HG03280 (cell line): ENCODE data around the gene SPPL2A.
"Not testable (repeated sequence)": the region's sequence is repeated elsewhere in the genome, so short reads cannot be mapped to it uniquely, and the experiment has no call there.

Experiments used
- ATAC-seq: cut with Tn5 transposase; IDR thresholded peaks from one replicate; pipeline ENCODE4 v1.9.1; 2021; ENCODE audit warnings: mild to moderate bottlenecking, moderate library complexity; ENCODE audit not compliant: unreplicated experiment

The SPPL2A gene

GRCh38 chr15:50773389-50773788 lies 7.9 kb upstream of the SPPL2A start:
- no peak for ATAC-seq

- ATAC-seq = no peak
Measured at GRCh38 chr15:50767332-50767861, 1.9 kb upstream of the SPPL2A start.

GRCh38 chr15:50764461-50765194 lies 878 bp downstream of the SPPL2A start:
- ATAC-seq = no peak

GRCh38 chr15:50758712-50759205 lies 6.7 kb downstream of the SPPL2A start:
- no peak for ATAC-seq

- no peak for ATAC-seq
Measured at GRCh38 chr15:50753463-50753862, 12.0 kb downstream of the SPPL2A start.

- no peak for ATAC-seq
Measured at GRCh38 chr15:50751394-50751793, 14.1 kb downstream of the SPPL2A start.

- no peak for ATAC-seq
Measured at GRCh38 chr15:50750227-50750705, 15.2 kb downstream of the SPPL2A start.

- no peak for ATAC-seq
Measured at GRCh38 chr15:50747523-50747922, 18.0 kb downstream of the SPPL2A start.

- no peak for ATAC-seq
Measured at GRCh38 chr15:50744601-50745000, 20.9 kb downstream of the SPPL2A start.

- ATAC-seq = no peak
Measured at GRCh38 chr15:50740955-50741354, 24.6 kb downstream of the SPPL2A start.

GRCh38 chr15:50736823-50737222 lies 28.7 kb downstream of the SPPL2A start:
- no peak for ATAC-seq

- ATAC-seq = no peak
Measured at GRCh38 chr15:50735156-50735555, 30.4 kb downstream of the SPPL2A start.

GRCh38 chr15:50726315-50726714 lies 39.2 kb downstream of the SPPL2A start:
- ATAC-seq = no peak

- no peak for ATAC-seq
Measured at GRCh38 chr15:50718700-50719125, 46.8 kb downstream of the SPPL2A start.

GRCh38 chr15:50712018-50712417 lies 53.5 kb downstream of the SPPL2A start:
- no peak for ATAC-seq

GRCh38 chr15:50710585-50710984 lies 54.9 kb downstream of the SPPL2A start:
- no peak for ATAC-seq

GRCh38 chr15:50707878-50708427 lies 57.6 kb downstream of the SPPL2A start:
- ATAC-seq = no peak

- no peak for ATAC-seq
Measured at GRCh38 chr15:50702762-50703334, 62.7 kb downstream of the SPPL2A start.

GRCh38 chr15:50698101-50698500 lies 67.4 kb downstream of the SPPL2A start:
- ATAC-seq = no peak

GRCh38 chr15:50697109-50697797 lies 68.3 kb downstream of the SPPL2A start:
- ATAC-seq = no peak

- ATAC-seq = not testable (repeated sequence)
Measured at GRCh38 chr15:50694634-50695165, 70.8 kb downstream of the SPPL2A start.
